ENCODE results near the gene CNGA3.

DNA sequence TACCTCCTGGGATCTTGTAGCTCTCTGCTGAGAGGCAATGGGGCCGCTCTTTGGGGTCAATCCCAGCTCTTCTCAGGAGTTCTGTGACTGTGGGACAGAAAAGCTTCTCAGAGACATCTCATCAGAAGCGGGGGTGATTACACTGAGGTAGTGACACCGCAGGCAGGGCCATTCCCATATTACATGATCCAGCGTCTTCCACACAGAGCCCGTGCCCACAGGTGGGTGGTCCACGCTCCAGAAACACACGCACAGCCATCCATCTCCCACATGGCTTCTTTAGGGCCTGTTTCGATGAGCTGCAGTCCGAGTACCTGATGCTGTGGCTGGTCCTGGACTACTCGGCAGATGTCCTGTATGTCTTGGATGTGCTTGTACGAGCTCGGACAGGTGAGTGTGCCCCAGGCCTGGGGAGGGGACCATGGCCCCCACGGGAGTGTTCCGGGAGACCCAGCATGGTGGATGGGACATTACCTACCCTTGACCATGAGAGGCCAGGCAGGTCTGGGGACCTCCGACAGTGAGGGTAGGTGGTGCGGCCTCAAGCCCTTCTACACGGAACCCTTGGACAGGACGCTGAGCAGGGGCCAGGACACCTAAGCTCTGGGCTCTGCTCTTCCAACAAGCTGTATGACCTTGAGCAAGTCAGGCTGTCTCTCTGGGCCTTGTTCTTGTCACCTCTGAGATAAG is 45.5 kb downstream of the CNGA3 start:
- TF ChIP-seq CEBPB (IDR thresholded peaks at IDR 0.05; ENCODE audit: low read depth, low read length) = no peak
- TF ChIP-seq MXI1 (IDR thresholded peaks at IDR 0.05; ENCODE audit: borderline replicate concordance, low read depth, low read length) = no peak

All from IMR-90 (cell line).